Measurements from ENCODE around the gene TSPAN11. TPM values are rescaled to one million over a fixed set of nuclear protein-coding genes. Genes with fewer than 3 reads are reported as not detected.

Gene TSPAN11
- total RNA-seq, 1 experiment from 2014 or later = 4.6 TPM

- POLR2A ChIA-PET = no interaction called here
- Mint-ChIP-seq H3K27me3 (ENCODE audit: low read depth) (no peaks in the 10 kb centered on the region; the same call in 1 of the 2 replicates), H3K9me3 (no peaks in the 10 kb centered on the region), H3K36me3 (no peaks in the 10 kb centered on the region), H3K4me1 (peaks cover 12% of the 10 kb centered on the region), H3K27ac (no peak overlapping the region), H3K4me3 (no peak overlapping the region)
- ATAC-seq = no peak
- TF ChIP-seq ZNF532 (CRISPR knock-in tag; IDR thresholded peaks at IDR 0.05; ENCODE audit: borderline replicate concordance) (no peak), TP53 (CRISPR knock-in tag; IDR thresholded peaks at IDR 0.05) (no peak), ZMAT4 (CRISPR knock-in tag; IDR thresholded peaks at IDR 0.05) (no peak), SMAD4 (CRISPR knock-in tag; IDR thresholded peaks at IDR 0.05) (no peak), ARID4B (CRISPR knock-in tag; IDR thresholded peaks at IDR 0.05; ENCODE audit: borderline replicate concordance) (no peak), JAZF1 (CRISPR knock-in tag; IDR thresholded peaks at IDR 0.05) (no peak), CREM (CRISPR knock-in tag; IDR thresholded peaks at IDR 0.05) (no peak), PRRX2 (CRISPR knock-in tag; IDR thresholded peaks at IDR 0.05) (no peak), NFYB (CRISPR knock-in tag; conservative IDR thresholded peaks at IDR 0.05; ENCODE audit: low read depth) (no peak), NFATC4 (CRISPR knock-in tag; IDR thresholded peaks at IDR 0.05) (no peak), ATF6 (CRISPR knock-in tag; IDR thresholded peaks at IDR 0.05) (no peak), PREB (CRISPR knock-in tag; IDR thresholded peaks at IDR 0.05; ENCODE audit: borderline replicate concordance) (no peak)
- CTCF ChIA-PET = interaction anchor here (1.2 kb wide), 1 partner anchor 9 kb away, joined by 3 read pairs; no protein-coding TSS in a partner anchor
- no peak for DNase-seq (ENCODE audit: low spot score)
These were observed 72.5 kb downstream of the TSPAN11 start for GRCh38 chr12:30999011-30999410.

- no peaks in the 10 kb centered on the region for H3K36me3 Mint-ChIP-seq
- ATAC-seq (no peak), DNase-seq (ENCODE audit: low spot score) (no peak)
- H3K27me3 Mint-ChIP-seq (ENCODE audit: low read depth) = no peaks in the 10 kb centered on the region; the same call in 1 of the 2 replicates
- H3K4me1 Mint-ChIP-seq = peaks cover 12% of the 10 kb centered on the region
- CTCF ChIA-PET = interaction anchor here (1.2 kb wide), 1 partner anchor 10 kb away, joined by 3 read pairs; no protein-coding TSS in a partner anchor
- no peaks in the 10 kb centered on the region for H3K9me3 Mint-ChIP-seq
- H3K4me3 Mint-ChIP-seq = no peak overlapping the region
- no peak overlapping the region for H3K27ac Mint-ChIP-seq
- POLR2A ChIA-PET = no interaction called here
- TF ChIP-seq SOX15 (CRISPR knock-in tag; IDR thresholded peaks at IDR 0.05) (no peak), ZNF281 (CRISPR knock-in tag; IDR thresholded peaks at IDR 0.05) (no peak), OVOL2 (CRISPR knock-in tag; IDR thresholded peaks at IDR 0.05; ENCODE audit: borderline replicate concordance) (no peak), MAX (CRISPR knock-in tag; IDR thresholded peaks at IDR 0.05) (no peak), HMGXB4 (CRISPR knock-in tag; IDR thresholded peaks at IDR 0.05) (no peak), TCF7 (CRISPR knock-in tag; IDR thresholded peaks at IDR 0.05; ENCODE audit: low read depth) (no peak), SMAD4 (CRISPR knock-in tag; IDR thresholded peaks at IDR 0.05) (no peak)
These were observed 73.2 kb downstream of the TSPAN11 start for GRCh38 chr12:30999723-31000122.
